Right atrium auricular region (tissue), 2 donors: ENCODE data around the gene ANKRD13D. TPM values are rescaled to one million over a fixed set of nuclear protein-coding genes. Genes with fewer than 3 reads are reported as not detected.

ENCODE experiments used
- DNase-seq: peaks from one replicate; pipeline ENCODE4 v3.0.0-alpha.2; 2019; ENCODE audit warnings: low spot score
- H3K27ac ChIP-seq, 2 donors: fragments of 200-600 bp; sonication (generic); 1 replicate in 1 of 2; 2 replicates in 1 of 2; pipeline ENCODE4 v1.5.1; 2016 to 2019
- H3K27me3 ChIP-seq, 2 donors: fragments of 200-600 bp; sonication (generic); one replicate each; pipeline versions ENCODE4 v1.5.1 to v1.6.0; 2017 to 2019
- H3K36me3 ChIP-seq: fragments of 200-600 bp; sonication (generic); one replicate; pipeline ENCODE4 v1.5.1; 2016
- H3K4me1 ChIP-seq, 2 donors: fragments of 200-600 bp; sonication (generic); one replicate each; pipeline versions ENCODE4 v1.5.1 to v1.6.0; 2017 to 2019
- H3K4me3 ChIP-seq, 2 donors: fragments of 200-600 bp; sonication (generic); 1 replicate in 1 of 2; 2 replicates in 1 of 2; pipeline ENCODE4 v1.5.1; 2017 to 2019; ENCODE audit warnings: mild to moderate bottlenecking in 1 of 2, moderate library complexity in 1 of 2
- H3K9me3 ChIP-seq, 2 donors: fragments of 200-600 bp; sonication (generic); one replicate each; pipeline ENCODE4 v1.5.1; 2019
- total RNA-seq, 2 donors: library from RNA; depleted of rRNA; stranded (reverse); fragments of >200 nt; gene quantifications; one replicate each; pipeline ENCODE4 v1.1.0, GENCODE V29; 2016
- TF ChIP-seq, protein P1 (sequence below), 2 donors: fragments of 200-600 bp; sonication (generic); IDR thresholded peaks; one replicate each; pipeline ENCODE4 v1.5.1; 2019; ENCODE audit warnings: antibody characterized with exemption in 2 of 2

The ANKRD13D gene
- total RNA-seq, 2 donors from 2014 or later, result 14.1 to 14.9 TPM

DNA sequence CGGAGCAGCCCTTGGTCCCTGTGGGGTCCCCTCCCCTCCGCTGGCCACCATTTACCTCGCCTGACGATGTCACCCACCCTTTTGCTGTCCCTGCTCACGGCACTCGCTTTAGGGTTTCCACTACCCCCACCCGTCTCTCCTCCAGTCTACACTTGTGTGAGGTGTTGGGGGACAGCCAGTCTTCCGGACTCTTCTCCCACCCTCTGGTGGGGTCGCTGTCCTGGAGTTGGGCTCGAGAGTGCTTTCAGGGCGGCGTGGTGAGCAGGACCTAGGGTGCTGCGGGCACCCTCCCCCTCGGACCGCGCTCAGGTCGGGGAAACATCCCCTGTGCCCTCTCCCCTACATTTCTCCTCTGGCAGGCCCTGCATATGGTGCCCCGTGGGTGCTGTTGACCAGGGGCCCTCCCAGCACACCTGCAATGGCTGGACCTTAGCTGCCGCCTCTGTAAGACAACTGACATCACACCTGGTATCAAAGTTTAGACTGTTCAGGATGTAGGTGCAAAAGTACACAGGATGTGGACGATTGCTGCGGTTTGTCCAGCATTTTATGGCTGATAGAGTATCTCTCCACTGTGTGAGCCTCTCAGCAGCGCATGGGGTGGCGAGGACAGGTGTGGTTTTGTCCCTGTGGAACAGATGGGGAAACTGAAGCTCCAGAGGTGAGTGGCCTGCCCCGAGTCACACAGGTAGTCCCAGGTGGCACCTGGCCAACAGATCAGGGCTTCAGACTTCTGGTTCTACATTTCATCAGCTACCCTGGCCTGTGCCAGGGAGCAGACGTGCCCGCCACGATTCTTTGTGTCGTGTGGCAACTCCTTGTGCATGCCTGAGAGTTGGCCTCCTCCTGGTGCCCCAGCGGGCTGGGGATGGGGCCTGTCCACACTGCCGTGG is 21.7 kb upstream of the ANKRD13D start:
- Histone ChIP-seq H3K4me3 (peak overlapping the region; percentile 82 to 94), H3K36me3 (peaks cover 4% of the 10 kb centered on the region), H3K9me3 (no peaks in the 10 kb centered on the region), H3K27ac (peak overlapping the region; percentile 73 to 90), H3K4me1 (peaks cover 0 to 73% of the 10 kb centered on the region in 2 donors), H3K27me3 (no peaks in the 10 kb centered on the region)
- TF ChIP-seq, protein P1, sequence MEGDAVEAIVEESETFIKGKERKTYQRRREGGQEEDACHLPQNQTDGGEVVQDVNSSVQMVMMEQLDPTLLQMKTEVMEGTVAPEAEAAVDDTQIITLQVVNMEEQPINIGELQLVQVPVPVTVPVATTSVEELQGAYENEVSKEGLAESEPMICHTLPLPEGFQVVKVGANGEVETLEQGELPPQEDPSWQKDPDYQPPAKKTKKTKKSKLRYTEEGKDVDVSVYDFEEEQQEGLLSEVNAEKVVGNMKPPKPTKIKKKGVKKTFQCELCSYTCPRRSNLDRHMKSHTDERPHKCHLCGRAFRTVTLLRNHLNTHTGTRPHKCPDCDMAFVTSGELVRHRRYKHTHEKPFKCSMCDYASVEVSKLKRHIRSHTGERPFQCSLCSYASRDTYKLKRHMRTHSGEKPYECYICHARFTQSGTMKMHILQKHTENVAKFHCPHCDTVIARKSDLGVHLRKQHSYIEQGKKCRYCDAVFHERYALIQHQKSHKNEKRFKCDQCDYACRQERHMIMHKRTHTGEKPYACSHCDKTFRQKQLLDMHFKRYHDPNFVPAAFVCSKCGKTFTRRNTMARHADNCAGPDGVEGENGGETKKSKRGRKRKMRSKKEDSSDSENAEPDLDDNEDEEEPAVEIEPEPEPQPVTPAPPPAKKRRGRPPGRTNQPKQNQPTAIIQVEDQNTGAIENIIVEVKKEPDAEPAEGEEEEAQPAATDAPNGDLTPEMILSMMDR (IDR thresholded peaks at IDR 0.05), result no peak
- no peak for DNase-seq

DNA sequence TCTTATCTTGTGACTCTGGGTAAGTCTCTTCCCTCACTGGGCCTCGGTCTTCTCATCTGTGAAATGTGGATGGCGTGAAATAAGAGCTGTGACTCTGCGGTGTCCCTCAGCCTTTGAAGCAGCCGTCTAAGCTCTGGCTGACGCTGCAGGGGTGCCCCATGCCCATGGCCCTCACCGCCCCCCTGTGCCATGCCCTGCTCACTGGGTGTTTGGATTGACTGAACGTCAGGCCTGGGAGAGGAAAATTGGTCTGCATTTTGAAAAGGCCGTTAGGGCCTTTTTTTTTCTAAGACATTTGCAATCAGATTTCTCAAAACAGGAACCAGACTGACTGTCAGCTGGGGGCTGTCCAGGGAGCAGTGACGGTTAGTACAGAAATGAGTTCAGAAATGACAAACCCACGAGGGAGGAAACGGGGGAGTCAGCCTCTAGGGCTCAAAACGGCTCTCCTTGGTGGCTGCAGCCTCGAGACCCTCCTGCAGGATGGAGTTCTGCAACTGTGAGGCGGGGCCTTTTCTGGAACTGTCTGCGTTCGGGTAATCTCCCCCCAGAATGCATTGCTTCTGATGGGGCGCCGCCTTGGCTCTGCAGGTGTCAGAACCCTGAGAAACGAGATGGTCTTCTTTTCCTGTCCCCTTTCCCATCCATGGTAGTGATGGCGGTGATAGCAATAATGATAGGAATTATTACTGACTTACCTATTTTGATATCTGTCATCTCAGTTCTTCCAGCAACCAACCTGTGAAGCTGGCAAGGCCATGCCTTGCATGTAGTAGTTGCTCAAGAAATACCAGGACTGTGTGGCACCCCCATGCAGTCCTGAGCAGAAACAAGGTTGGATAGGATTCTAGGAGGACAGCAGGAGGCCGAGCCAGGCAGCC is 20.8 kb upstream of the ANKRD13D start:
- peaks cover 4% of the 10 kb centered on the region for H3K36me3 ChIP-seq
- no peaks in the 10 kb centered on the region for H3K27me3 ChIP-seq
- TF ChIP-seq, protein P1 (IDR thresholded peaks at IDR 0.05), result no peak
- no peaks in the 10 kb centered on the region for H3K9me3 ChIP-seq
- no peak for DNase-seq
- peak overlapping the region in 1 of 2 donors; percentile 94 for H3K4me3 ChIP-seq
- peaks cover 0 to 73% of the 10 kb centered on the region in 2 donors for H3K4me1 ChIP-seq
- peak overlapping the region; percentile 73 to 90 for H3K27ac ChIP-seq

DNA sequence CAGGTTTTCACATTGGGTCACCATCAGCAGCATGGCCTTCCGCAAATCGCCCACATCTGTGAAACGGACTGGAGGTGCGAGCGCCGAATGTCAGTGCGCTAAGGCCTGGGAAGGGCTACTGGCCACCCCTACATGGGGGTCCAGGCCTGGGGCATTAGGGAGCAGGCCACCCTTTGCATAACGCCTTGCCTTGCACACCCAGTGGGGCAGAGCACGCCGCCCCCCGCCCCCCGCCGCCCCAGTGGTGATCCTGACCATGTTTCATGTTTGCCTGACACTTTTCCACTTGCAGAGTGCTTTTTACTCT is 20.2 kb upstream of the ANKRD13D start:
- H3K4me3 ChIP-seq, result peak overlapping the region in 1 of 2 donors; percentile 94
- peak overlapping the region; percentile 59 to 73 for H3K27ac ChIP-seq
- H3K36me3 ChIP-seq, result peaks cover 4% of the 10 kb centered on the region
- TF ChIP-seq, protein P1 (IDR thresholded peaks at IDR 0.05), result no peak
- H3K27me3 ChIP-seq, result no peaks in the 10 kb centered on the region
- H3K4me1 ChIP-seq, result peaks cover 0 to 76% of the 10 kb centered on the region in 2 donors
- no peaks in the 10 kb centered on the region for H3K9me3 ChIP-seq
- no peak for DNase-seq

DNA sequence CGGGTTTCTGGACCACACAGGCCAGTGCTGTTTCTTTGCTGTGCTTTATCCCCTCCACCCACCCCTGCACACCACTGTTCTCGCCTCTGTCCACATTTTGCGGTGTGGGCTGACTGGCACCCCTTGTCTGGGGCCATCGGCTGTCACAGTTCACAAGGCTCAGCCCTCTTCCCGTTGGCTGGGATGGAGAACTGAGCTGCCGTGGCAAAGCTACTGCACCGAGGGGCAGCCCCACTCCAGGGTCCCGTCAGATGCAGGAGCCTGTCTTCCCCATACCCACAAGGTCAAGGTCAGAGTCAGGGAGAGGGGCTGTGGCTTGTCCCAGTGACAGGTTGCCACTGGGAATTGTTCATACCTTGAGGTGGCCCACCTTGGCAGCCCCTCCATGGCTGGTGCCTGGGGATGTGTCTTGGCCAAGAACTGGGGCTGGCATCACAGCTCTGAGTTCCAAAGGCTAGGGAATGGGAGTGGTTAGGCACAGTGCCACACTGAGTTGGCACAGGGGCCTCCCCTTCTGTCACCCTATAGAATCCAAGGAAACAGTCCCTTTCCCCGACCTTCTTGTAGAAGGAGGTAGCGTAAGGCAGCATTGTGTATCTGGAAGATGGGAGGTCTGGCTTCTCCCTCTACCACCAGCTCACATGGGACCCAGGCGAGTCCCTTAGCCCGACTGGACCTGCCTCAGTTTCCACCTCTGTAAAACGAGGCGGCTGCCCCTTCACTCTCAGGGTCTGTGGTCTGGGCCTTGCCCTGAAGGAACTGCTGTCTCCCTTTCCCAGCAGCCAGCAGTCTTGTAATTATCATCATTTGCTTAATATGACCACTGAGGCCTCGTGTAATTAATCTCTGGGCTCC is 19.5 kb upstream of the ANKRD13D start:
- TF ChIP-seq, protein P1 (IDR thresholded peaks at IDR 0.05), result no peak
- H3K4me3 ChIP-seq, result peak overlapping the region in 1 of 2 donors; percentile 94
- peaks cover 0 to 84% of the 10 kb centered on the region in 2 donors for H3K4me1 ChIP-seq
- H3K9me3 ChIP-seq, result no peaks in the 10 kb centered on the region
- H3K36me3 ChIP-seq, result peaks cover 4% of the 10 kb centered on the region
- no peaks in the 10 kb centered on the region for H3K27me3 ChIP-seq
- H3K27ac ChIP-seq, result peak overlapping the region; percentile 59 to 73
- no peak for DNase-seq
